K562 (cell line): ENCODE results near the gene CEP95. TPM values are rescaled to one million over a fixed set of nuclear protein-coding genes. Genes with fewer than 3 reads are reported as not detected.
A peak's percentile ranks its signal among the peaks of the same experiment; 100 is the strongest.

Experiments used
- BRD9 ChIP-seq: fragments of 450-650 bp; IDR thresholded peaks from 2 replicates; pipeline ENCODE4 v1.6.1; 2018; ENCODE audit warnings: low read depth; ENCODE audit not compliant: partially characterized antibody
- E2F8 ChIP-seq: fragments of 450-650 bp; IDR thresholded peaks from 2 replicates; pipeline ENCODE4 v1.7.1; 2018; ENCODE audit warnings: mild to moderate bottlenecking, low read depth; ENCODE audit not compliant: partially characterized antibody
- FOS ChIP-seq: IDR thresholded peaks from 3 replicates; pipeline ENCODE4 v1.6.1; 2011; ENCODE audit not compliant: insufficient read length; ENCODE audit errors: extremely low read depth
- HOXB6 ChIP-seq: fragments of 250-450 bp; sonication (Bioruptor Pico); IDR thresholded peaks from 2 replicates; pipeline ENCODE4 v1.5.1; 2022; ENCODE audit warnings: mild to moderate bottlenecking, borderline replicate concordance
- MTA2 ChIP-seq: fragments of 450-650 bp; IDR thresholded peaks from 2 replicates; pipeline ENCODE4 v1.6.1; 2016; ENCODE audit warnings: low read depth
- MYC ChIP-seq, 2 experiments: fragments of 250-450 bp in 1 of 2; sonication (Bioruptor Pico) in 1 of 2; IDR thresholded peaks; 2 replicates each; pipeline versions ENCODE4 v1.5.1 to v1.6.1; 2012 to 2021; ENCODE audit warnings: low read depth in 2 of 2, borderline replicate concordance in 1 of 2, improper control_type of control experiment in 1 of 2, low read length in 1 of 2, mild to moderate bottlenecking in 1 of 2, moderate library complexity in 1 of 2
- SRF ChIP-seq, 2 experiments: fragments of 250-450, 450-650 bp in 1 of 2; sonication (Bioruptor Pico) in 1 of 2; sonication (generic) in 1 of 2; formaldehyde crosslinking; IDR thresholded peaks; 2 replicates each; pipeline versions ENCODE4 v1.5.0 to v1.5.1; 2020 to 2022; ENCODE audit warnings: mild to moderate bottlenecking in 1 of 2, missing genetic modification reagents in 1 of 2
- SRSF7 ChIP-seq: fragments of 200-400 bp; formaldehyde crosslinking; optimal IDR thresholded peaks from 2 replicates; pipeline ENCODE3; 2017; ENCODE audit warnings: mild to moderate bottlenecking, low read depth, low read length
- ZBTB9 ChIP-seq: fragments of 450-650 bp; formaldehyde crosslinking; IDR thresholded peaks from 2 replicates; pipeline ENCODE4 v1.4.0; 2020; ENCODE audit warnings: mild to moderate bottlenecking, moderate library complexity
- ZNF174 ChIP-seq: fragments of 250-450 bp; sonication (Bioruptor Pico); IDR thresholded peaks from 2 replicates; pipeline ENCODE4 v1.4.0; 2020; ENCODE audit warnings: mild to moderate bottlenecking
- ZNF3 ChIP-seq: fragments of 250-450 bp; sonication (Bioruptor Pico); IDR thresholded peaks from 2 replicates; pipeline ENCODE4 v1.5.0; 2021; ENCODE audit warnings: mild to moderate bottlenecking, moderate library complexity
- polyA plus RNA-seq, 8 experiments: library from polyadenylated mRNA; depleted of rRNA in 4 of 8; stranded (reverse) in 5 of 8; unstranded in 3 of 8; fragments of >200 nt; fragmentation: Nextera tagmentation in 2 of 8; fragmentation: Illumina TruSeq in 1 of 8; extraction: Ambion mirVana in 2 of 8; extraction: Trizol in 1 of 8; gene quantifications; 2 replicates each; pipeline versions ENCODE4 v1.2.1 to v1.2.3, GENCODE V29; 2011 to 2014; ENCODE audit warnings: inconsistent platforms in 1 of 8, missing spikeins in 1 of 8
- total RNA-seq, 7 experiments: library from RNA; depleted of rRNA in 6 of 7; stranded (reverse); fragments of >200 nt in 6 of 7; fragmentation: Illumina TruSeq in 2 of 7; extraction: Trizol in 2 of 7; gene quantifications; 2 replicates each; pipeline versions ENCODE4 v1.2.1 to v1.2.3, GENCODE V29; 2011 to 2021; ENCODE audit warnings: low replicate concordance in 1 of 7
- TF ChIP-seq, protein P1 (sequence below): sonication (generic); formaldehyde crosslinking; IDR thresholded peaks from 2 replicates; pipeline ENCODE4 v1.8.0; 2023; ENCODE audit warnings: missing genetic modification reagents, mild to moderate bottlenecking, borderline replicate concordance
- TF ChIP-seq, protein P2 (sequence below): sonication (generic); formaldehyde crosslinking; IDR thresholded peaks from 2 replicates; pipeline ENCODE4 v1.8.0; 2022; ENCODE audit warnings: mild to moderate bottlenecking, missing genetic modification reagents

CEP95 gene
- total and polyA plus RNA-seq, 9 of the 15 experiments (the other 6 are each of a cell fraction or from before 2014, with no cell fraction given), result 26.7 to 80.7 (median 56.9) TPM

DNA sequence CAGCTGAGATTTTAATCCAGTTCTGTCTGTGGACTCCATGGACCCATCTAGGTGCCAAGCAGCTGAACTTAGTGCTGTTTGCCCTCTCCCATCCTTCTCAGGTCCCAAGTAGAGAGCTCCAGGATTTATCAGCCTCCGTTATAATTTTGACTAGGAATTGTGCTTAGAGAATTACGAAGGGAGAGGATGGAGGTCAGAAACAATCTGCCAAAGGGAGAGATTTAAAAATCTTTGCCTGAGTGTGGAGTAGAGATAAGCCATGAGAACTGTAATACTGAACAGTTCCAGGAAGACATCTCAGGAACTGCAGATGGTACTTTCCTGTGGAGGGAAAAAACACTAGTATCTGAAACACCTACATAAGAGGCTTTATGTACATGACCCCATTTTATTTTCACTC, 27.0 kb downstream of the CEP95 start (continued):
- no peak for TF ChIP-seq ZBTB9
- no peak for TF ChIP-seq SRF (CRISPR knock-in tag; IDR thresholded peaks at IDR 0.05)
- TF ChIP-seq ZNF174 (CRISPR knock-in tag), result no peak
- TF ChIP-seq E2F8, result no peak
- no peak for TF ChIP-seq ZNF3
- TF ChIP-seq, protein P1, sequence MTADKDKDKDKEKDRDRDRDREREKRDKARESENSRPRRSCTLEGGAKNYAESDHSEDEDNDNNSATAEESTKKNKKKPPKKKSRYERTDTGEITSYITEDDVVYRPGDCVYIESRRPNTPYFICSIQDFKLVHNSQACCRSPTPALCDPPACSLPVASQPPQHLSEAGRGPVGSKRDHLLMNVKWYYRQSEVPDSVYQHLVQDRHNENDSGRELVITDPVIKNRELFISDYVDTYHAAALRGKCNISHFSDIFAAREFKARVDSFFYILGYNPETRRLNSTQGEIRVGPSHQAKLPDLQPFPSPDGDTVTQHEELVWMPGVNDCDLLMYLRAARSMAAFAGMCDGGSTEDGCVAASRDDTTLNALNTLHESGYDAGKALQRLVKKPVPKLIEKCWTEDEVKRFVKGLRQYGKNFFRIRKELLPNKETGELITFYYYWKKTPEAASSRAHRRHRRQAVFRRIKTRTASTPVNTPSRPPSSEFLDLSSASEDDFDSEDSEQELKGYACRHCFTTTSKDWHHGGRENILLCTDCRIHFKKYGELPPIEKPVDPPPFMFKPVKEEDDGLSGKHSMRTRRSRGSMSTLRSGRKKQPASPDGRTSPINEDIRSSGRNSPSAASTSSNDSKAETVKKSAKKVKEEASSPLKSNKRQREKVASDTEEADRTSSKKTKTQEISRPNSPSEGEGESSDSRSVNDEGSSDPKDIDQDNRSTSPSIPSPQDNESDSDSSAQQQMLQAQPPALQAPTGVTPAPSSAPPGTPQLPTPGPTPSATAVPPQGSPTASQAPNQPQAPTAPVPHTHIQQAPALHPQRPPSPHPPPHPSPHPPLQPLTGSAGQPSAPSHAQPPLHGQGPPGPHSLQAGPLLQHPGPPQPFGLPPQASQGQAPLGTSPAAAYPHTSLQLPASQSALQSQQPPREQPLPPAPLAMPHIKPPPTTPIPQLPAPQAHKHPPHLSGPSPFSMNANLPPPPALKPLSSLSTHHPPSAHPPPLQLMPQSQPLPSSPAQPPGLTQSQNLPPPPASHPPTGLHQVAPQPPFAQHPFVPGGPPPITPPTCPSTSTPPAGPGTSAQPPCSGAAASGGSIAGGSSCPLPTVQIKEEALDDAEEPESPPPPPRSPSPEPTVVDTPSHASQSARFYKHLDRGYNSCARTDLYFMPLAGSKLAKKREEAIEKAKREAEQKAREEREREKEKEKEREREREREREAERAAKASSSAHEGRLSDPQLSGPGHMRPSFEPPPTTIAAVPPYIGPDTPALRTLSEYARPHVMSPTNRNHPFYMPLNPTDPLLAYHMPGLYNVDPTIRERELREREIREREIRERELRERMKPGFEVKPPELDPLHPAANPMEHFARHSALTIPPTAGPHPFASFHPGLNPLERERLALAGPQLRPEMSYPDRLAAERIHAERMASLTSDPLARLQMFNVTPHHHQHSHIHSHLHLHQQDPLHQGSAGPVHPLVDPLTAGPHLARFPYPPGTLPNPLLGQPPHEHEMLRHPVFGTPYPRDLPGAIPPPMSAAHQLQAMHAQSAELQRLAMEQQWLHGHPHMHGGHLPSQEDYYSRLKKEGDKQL, result no peak
- no peak for TF ChIP-seq MYC (IDR thresholded peaks at IDR 0.05; ENCODE audit: low read depth, low read length)
- TF ChIP-seq MYC (CRISPR knock-in tag; IDR thresholded peaks at IDR 0.05; ENCODE audit: borderline replicate concordance, low read depth), result no peak
- no peak for TF ChIP-seq BRD9
- TF ChIP-seq HOXB6, result no peak
- TF ChIP-seq SRSF7, result no peak
- TF ChIP-seq FOS, result no peak
- peak; percentile 88 for TF ChIP-seq MTA2
- TF ChIP-seq, protein P2, sequence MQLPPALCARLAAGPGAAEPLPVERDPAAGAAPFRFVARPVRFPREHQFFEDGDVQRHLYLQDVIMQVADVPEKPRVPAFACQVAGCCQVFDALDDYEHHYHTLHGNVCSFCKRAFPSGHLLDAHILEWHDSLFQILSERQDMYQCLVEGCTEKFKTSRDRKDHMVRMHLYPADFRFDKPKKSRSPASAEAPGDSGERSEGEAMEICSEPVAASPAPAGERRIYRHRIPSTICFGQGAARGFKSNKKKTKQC (CRISPR knock-in tag), result no peak
